Measurements from ENCODE around the gene MOB3B.

DNA sequence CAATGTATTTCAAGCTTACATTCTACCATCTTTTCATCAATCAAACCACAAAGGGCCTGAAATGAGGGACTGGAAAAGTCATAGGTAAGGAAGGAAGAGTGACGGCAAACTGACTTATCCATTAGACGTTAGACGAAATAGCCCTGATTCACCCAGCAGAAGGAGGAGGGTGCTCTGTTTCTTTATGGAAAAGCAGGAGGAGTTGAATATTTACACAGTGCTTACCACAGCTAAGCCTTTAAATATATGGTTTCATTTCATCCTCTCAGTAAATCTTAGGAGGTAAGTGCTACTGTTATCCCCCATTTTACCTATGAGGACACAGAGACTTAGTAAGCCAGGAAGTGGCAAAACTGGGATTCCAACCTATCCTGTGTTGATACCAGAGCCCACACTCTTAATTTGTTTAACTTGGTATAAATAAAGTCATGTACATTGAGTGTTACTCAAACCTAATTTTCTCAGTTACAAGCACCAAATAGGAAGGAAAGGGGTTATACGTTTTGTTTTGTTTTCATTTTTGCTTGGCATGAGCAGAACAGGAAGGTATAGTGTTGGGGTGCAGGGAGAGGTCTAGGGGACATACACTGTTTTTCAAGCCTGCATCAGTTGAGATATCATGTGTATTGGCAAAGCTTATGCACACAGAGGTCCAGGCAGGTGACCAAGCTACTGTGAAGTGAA is 103.6 kb downstream of the MOB3B start:
- TF ChIP-seq, protein P1, sequence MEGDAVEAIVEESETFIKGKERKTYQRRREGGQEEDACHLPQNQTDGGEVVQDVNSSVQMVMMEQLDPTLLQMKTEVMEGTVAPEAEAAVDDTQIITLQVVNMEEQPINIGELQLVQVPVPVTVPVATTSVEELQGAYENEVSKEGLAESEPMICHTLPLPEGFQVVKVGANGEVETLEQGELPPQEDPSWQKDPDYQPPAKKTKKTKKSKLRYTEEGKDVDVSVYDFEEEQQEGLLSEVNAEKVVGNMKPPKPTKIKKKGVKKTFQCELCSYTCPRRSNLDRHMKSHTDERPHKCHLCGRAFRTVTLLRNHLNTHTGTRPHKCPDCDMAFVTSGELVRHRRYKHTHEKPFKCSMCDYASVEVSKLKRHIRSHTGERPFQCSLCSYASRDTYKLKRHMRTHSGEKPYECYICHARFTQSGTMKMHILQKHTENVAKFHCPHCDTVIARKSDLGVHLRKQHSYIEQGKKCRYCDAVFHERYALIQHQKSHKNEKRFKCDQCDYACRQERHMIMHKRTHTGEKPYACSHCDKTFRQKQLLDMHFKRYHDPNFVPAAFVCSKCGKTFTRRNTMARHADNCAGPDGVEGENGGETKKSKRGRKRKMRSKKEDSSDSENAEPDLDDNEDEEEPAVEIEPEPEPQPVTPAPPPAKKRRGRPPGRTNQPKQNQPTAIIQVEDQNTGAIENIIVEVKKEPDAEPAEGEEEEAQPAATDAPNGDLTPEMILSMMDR (IDR thresholded peaks at IDR 0.05): no peak
- no peak for TF ChIP-seq POLR2AphosphoS5 (IDR thresholded peaks at IDR 0.05; ENCODE audit: insufficient read depth in 1 of 2, low read depth in 1 of 2)
- TF ChIP-seq POLR2A (IDR thresholded peaks at IDR 0.05): no peak

Data from vagina (tissue), 2 donors.